ENCODE measurements around the gene DMD.
"Not testable (repeated sequence)": the region's sequence is repeated elsewhere in the genome, so short reads cannot be mapped to it uniquely, and the experiment has no call there.

DMD gene

GRCh38 chrX:33149580-33149979, 61.8 kb downstream of the DMD start:
- no peak for DNase-seq

- DNase-seq: no peak
Measured at GRCh38 chrX:33149085-33149484, 62.3 kb downstream of the DMD start.

- no peak for DNase-seq
Measured at GRCh38 chrX:33142331-33142730, 69.0 kb downstream of the DMD start.

- no peak for DNase-seq
Measured at GRCh38 chrX:33138677-33139249, 72.6 kb downstream of the DMD start.

GRCh38 chrX:33134164-33134563, 77.2 kb downstream of the DMD start:
- DNase-seq: no peak

- no peak for DNase-seq
Measured at GRCh38 chrX:33133320-33133719, 78.0 kb downstream of the DMD start.

- no peak for DNase-seq
Measured at GRCh38 chrX:33132569-33132968, 78.8 kb downstream of the DMD start.

GRCh38 chrX:33129607-33130006, 81.7 kb downstream of the DMD start:
- DNase-seq: no peak

- DNase-seq: no peak
Measured at GRCh38 chrX:33128048-33128805, 83.1 kb downstream of the DMD start.

GRCh38 chrX:33126469-33126868, 84.9 kb downstream of the DMD start:
- no peak for DNase-seq

- no peak for DNase-seq
Measured at GRCh38 chrX:33109858-33110257, 101.5 kb downstream of the DMD start.

GRCh38 chrX:33106737-33107136, 104.6 kb downstream of the DMD start:
- no peak for DNase-seq

- DNase-seq: no peak
Measured at GRCh38 chrX:33095079-33095478, 116.3 kb downstream of the DMD start.

- DNase-seq: no peak
Measured at GRCh38 chrX:33087411-33087810, 123.9 kb downstream of the DMD start.

- DNase-seq: no peak
Measured at GRCh38 chrX:33086886-33087285, 124.5 kb downstream of the DMD start.

GRCh38 chrX:33082371-33082770, 129.0 kb downstream of the DMD start:
- no peak for DNase-seq

- no peak for DNase-seq
Measured at GRCh38 chrX:33078273-33078672, 133.1 kb downstream of the DMD start.

- not testable (repeated sequence) for DNase-seq
Measured at GRCh38 chrX:33073660-33074059, 137.7 kb downstream of the DMD start.

GRCh38 chrX:33065415-33065814, 145.9 kb downstream of the DMD start:
- DNase-seq: no peak

GRCh38 chrX:33062041-33062440, 149.3 kb downstream of the DMD start:
- DNase-seq: no peak

GRCh38 chrX:33053001-33053400, 158.3 kb downstream of the DMD start:
- DNase-seq: no peak

GRCh38 chrX:33045882-33046281, 165.5 kb downstream of the DMD start:
- no peak for DNase-seq

- DNase-seq: no peak
Measured at GRCh38 chrX:33045245-33045644, 166.1 kb downstream of the DMD start.

- DNase-seq: no peak
Measured at GRCh38 chrX:33041141-33041540, 170.2 kb downstream of the DMD start.

GRCh38 chrX:33032700-33033099, 178.6 kb downstream of the DMD start:
- DNase-seq: no peak

All from inflammatory macrophage treated with lipopolysaccharide for 1 hour (primary cell).